Nucleus accumbens (tissue), 56 donors: ENCODE results near the gene ISLR.

ENCODE experiments used
- DNase-seq, 56 donors: peaks; one replicate each; lab custom pipeline; 2025; lab: John Stamatoyannopoulos, UW

Gene ISLR

GRCh38 chr15:74191798-74192197 lies 18.3 kb downstream of the ISLR start:
- DNase-seq, result no peak

DNA sequence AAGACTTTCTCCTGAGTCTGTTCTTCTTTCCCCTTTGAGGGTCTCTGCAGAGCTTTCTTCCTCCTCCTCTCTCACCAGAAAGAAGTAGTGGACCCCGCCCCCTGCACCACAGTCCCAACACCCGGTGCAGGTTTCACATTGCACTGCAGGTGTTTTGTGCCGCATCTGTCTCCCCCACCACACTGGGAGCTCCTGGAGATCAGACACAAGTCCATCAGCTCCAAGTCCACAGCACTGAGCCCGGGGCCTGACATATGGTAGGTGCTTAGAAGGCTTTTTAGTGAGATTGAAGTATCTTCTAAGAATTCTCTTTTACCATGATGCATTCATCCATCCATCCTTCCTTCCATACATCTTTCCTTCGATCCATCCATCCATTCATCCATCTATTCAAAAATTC lies 19.2 kb downstream of the ISLR start:
- DNase-seq, result no peak

DNA sequence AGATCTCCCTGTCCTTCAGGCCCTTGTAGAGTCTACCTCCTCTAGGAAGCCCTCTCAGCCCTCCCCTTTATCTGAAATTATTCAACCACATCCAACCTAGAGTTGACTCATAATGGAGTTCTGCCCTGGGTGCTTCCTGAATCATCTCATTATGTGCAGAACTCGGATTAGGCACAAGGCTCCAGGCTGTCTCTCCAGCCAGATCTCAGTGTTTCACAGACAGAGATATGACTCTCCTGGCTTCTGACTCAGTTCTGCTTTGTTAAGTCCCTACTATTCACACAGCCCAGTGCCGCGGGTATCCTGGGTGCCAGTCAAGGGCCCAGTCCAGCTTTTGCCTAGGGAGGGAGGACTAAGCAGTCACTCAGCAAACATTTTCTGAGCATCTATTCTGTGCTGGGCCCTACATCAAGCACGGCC lies 19.8 kb downstream of the ISLR start:
- peak in 1 of 56 donors; percentile 16 for DNase-seq

GRCh38 chr15:74193905-74194304 lies 20.4 kb downstream of the ISLR start:
- no peak for DNase-seq

- DNase-seq, result no peak
Measured at GRCh38 chr15:74194572-74195559, 21.4 kb downstream of the ISLR start.

- DNase-seq, result peak in 12 of 56 donors; percentile 5 to 52 (median 14)
Measured at GRCh38 chr15:74196175-74196574, 22.7 kb downstream of the ISLR start.

DNA sequence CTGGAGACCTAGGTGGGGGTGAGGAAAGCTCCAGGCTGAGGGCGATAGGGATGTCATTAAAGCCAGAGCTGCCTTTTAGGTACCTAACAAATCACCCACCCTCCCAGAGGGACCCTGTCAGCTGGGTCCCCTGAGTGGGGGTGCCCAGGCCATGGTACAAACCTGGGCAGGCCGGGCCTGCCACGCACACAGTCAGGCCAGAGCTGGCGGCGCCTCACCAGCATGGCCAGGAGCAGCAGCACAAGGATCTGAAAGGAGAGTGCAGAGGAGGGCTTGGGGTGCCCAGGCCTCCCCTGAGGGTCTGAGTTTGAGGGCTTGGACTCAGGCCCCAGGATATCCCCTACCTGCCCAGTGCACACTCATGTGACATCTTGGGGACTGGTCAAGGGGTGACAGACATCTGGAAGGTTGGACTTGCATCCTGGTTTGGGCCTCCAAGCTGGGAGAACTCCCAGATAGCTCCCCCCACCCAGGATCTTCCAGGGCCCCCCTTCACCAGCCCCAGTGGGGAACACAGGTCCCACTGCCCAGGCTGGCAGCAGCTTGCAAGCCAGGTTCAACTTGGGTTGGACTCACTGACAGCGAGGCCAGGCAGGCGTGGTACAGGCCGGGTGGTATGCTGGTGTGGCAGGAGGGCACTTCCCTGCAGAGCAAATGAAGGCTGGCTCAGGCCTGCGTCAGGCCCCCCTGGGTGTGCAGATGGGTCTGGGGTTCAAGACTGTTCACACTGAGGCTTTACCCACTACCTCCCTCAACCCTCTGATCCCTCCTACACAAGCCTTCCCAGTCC lies 23.9 kb downstream of the ISLR start:
- DNase-seq, result no peak

- no peak for DNase-seq
Measured at GRCh38 chr15:74199297-74199652, 25.8 kb downstream of the ISLR start.

GRCh38 chr15:74200412-74200815 lies 26.9 kb downstream of the ISLR start:
- no peak for DNase-seq

- DNase-seq, result no peak
Measured at GRCh38 chr15:74200871-74201419, 27.4 kb downstream of the ISLR start.

GRCh38 chr15:74201710-74202420 lies 28.4 kb downstream of the ISLR start:
- no peak for DNase-seq

DNA sequence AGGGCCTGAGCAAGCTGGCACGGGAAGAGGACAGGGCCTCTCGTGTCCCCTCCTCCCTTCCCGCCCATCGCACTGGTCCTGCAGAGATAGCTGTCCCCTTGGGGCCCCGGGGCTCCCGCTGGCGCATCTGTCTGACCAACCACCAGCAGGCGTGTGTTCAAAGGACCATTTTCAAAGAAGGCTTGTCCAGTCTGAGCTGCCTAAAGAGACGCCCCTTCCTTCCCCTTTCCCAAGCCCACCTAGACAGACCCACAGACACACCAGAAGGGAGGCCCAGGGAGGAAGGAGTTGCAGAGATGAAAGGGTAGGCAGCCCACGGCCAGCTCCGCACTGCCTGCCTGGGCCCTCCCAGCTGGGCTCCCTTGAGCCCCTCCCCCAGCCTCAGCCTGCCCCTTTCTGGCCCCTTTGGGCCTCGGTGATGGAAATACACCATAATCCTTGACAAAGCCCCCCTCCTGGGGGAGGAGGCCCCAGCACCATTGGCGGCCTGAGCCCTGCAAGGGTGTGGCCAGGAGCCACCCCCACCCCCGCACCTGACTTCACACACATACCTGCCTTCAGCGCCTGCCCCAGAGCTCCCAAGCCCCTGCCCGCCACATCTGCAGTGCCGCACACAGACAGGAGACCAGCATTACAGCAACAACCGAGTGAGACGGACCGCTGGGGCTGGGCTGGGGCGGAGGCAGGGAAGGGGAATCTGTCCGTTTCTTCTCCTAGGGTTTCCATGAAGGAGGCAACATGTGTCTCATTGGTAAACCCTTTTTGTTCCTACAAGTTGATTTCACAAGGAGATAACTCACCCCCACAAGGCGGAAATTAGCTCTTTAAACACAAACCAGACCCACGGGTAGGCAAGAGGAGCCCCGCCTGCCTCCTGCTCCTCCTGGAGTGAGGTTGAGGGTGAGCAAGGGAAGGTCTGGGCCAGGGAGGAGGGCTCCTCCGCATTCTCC lies 29.2 kb downstream of the ISLR start, which contains the start of gene STRA6:
Gene STRA6, minus strand, starts transcription at position 336 of the 950 bp plus-strand sequence. CDS start 520 bp downstream, outside the sequence.
- no peak for DNase-seq

GRCh38 chr15:74203914-74204431 lies 30.5 kb downstream of the ISLR start:
- peak in 3 of 56 donors; percentile 2 to 23 (median 17) for DNase-seq

DNA sequence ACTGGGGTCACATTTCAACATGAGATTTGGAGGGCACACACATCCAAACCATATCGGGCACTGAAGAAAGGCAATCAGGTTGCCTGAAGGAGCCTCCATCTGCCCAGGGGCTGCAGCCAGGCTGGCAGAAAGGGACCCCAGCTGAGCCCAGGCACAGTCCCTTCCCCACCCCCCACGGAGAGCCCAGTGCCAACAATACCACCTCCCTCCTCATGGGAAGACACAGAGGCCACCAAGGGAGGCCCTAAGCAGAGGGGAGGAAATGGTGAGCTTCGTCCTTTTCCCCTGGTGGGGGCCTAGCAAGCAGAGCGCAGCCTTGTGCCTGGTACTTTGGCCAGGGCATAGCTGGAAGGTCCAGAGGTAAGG lies 32.1 kb downstream of the ISLR start:
- no peak for DNase-seq

- peak in 7 of 56 donors; percentile 5 to 25 (median 16) for DNase-seq
Measured at GRCh38 chr15:74206801-74207281, 33.3 kb downstream of the ISLR start.

DNA sequence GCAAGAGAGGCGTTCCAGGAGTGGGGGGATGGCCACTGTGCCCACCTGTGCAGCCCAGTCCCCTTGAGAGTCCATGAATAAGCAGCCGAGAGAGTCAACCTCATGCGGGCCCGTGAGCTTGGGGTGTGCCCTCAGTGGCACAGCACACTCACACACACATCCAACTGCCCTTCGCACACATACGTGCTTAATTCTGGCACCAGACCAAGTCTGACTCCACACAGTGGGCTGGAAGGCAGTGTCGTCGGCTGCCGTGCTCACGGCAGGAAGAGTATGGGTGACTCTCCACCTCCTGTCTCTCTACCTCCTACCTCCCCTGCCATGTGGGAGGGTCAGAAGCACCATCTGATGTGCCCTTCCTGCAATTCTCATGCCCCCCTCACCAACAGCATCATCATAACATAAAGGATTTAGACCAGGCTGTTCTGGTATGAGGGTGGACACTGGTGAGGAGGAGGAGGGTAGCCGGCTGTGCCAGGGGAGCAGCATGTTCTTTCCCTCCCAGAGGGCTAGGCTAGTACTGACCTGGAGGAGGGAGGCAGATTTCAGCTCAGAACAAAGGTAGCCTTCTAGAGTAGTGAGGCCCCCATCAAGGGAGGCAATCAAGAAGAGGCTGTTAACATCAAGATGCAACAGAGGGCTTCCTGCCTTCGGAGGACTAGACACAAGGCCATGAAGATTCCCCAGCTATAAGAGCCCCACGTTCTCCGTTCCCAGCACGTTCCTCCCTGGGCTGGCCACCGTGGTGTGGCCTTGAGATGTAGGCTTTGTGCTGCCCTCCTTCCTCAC lies 34.3 kb downstream of the ISLR start:
- no peak for DNase-seq

DNA sequence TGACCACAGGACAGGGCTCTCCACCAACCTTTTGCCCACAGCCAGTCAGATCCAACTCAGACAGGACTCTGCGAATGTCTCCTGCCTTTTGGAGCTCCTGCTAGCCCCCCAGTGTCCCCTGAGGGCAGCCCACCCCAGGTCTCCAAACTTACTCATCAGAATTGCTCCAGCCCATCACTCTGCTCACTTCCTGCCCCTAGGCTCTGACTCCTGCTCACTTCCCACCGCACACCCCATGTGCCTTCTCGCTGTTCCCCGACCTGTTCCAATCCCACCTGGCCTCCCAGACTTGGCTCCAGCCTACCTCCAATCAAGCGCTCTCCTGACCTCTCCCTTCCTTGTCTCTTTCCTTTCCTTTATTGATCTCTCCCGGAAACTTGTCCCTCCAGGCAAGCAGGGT lies 35.0 kb downstream of the ISLR start:
- no peak for DNase-seq
